OCI-LY1 (cell line): ENCODE measurements around the gene AK5.

Experiments used
- H2AFZ ChIP-seq: fragments of 200-600 bp; sonication (generic), shearing (Covaris generic); 2 replicates; pipeline ENCODE4 v1.6.0; 2014; ENCODE audit warnings: antibody characterized with exemption, mild to moderate bottlenecking, low read length
- H3F3A ChIP-seq: fragments of 200-600 bp; sonication (generic), shearing (Covaris generic); 2 replicates; pipeline ENCODE4 v1.6.0; 2014; ENCODE audit warnings: mild to moderate bottlenecking, antibody characterized with exemption, low read length, moderate library complexity; ENCODE audit not compliant: insufficient read depth
- H3K27ac ChIP-seq: fragments of 200-600 bp; sonication (generic); 2 replicates; pipeline ENCODE4 v1.5.1; 2014; ENCODE audit warnings: low read length, mixed run types, mild to moderate bottlenecking, low read depth; ENCODE audit not compliant: poor library complexity, severe bottlenecking
- H3K27me3 ChIP-seq: fragments of 200-600 bp; sonication (generic); 2 replicates; pipeline ENCODE4 v1.6.0; 2014; ENCODE audit warnings: antibody characterized with exemption, mild to moderate bottlenecking, low read length, moderate library complexity; ENCODE audit not compliant: insufficient read depth
- H3K36me3 ChIP-seq: fragments of 200-600 bp; sonication (generic); 2 replicates; pipeline ENCODE4 v1.6.1; 2014; ENCODE audit warnings: mild to moderate bottlenecking, antibody characterized with exemption, low read length, moderate library complexity, mixed read lengths; ENCODE audit not compliant: insufficient read depth
- H3K4me1 ChIP-seq: fragments of 200-600 bp; sonication (generic); 2 replicates; pipeline ENCODE4 v1.5.1; 2014; ENCODE audit warnings: mild to moderate bottlenecking, low read length, moderate library complexity; ENCODE audit not compliant: insufficient read depth, severe bottlenecking
- H3K4me2 ChIP-seq: fragments of 200-600 bp; sonication (generic), shearing (Covaris generic); 2 replicates; pipeline ENCODE4 v1.6.1; 2014; ENCODE audit warnings: low read length
- H3K4me3 ChIP-seq: fragments of 200-600 bp; sonication (generic); 2 replicates; pipeline ENCODE4 v1.5.1; 2014; ENCODE audit warnings: low read length, low read depth, mild to moderate bottlenecking, mixed read lengths; ENCODE audit not compliant: poor library complexity, severe bottlenecking
- H3K79me2 ChIP-seq: fragments of 200-600 bp; shearing (Covaris generic); 2 replicates; pipeline ENCODE4 v1.6.1; 2016; ENCODE audit warnings: mixed run types, low read length, mixed read lengths; ENCODE audit not compliant: insufficient read depth
- H3K9ac ChIP-seq: fragments of 200-600 bp; sonication (generic), shearing (Covaris generic); 2 replicates; pipeline ENCODE4 v1.6.1; 2014; ENCODE audit warnings: mild to moderate bottlenecking, low read length, mixed read lengths
- H3K9me2 ChIP-seq: fragments of 200-600 bp; sonication (generic), shearing (Covaris generic); 2 replicates; pipeline ENCODE4 v1.6.1; 2014; ENCODE audit warnings: low read depth, mild to moderate bottlenecking, low read length, mixed read lengths
- H3K9me3 ChIP-seq: fragments of 200-600 bp; shearing (Covaris generic); 2 replicates; pipeline ENCODE4 v1.6.1; 2014; ENCODE audit warnings: low read length, mixed read lengths
- H4K20me1 ChIP-seq: fragments of 200-600 bp; sonication (generic), shearing (Covaris generic); 2 replicates; pipeline ENCODE4 v1.6.0; 2016; ENCODE audit warnings: mild to moderate bottlenecking, low read length; ENCODE audit not compliant: insufficient read depth
- EZH2 ChIP-seq: fragments of 200-600 bp; sonication (generic), shearing (Covaris generic); IDR thresholded peaks from 2 replicates; pipeline ENCODE4 v1.8.0; 2017; ENCODE audit warnings: borderline replicate concordance, mixed run types, mild to moderate bottlenecking, antibody characterized with exemption, low read length, moderate library complexity, mixed read lengths
- TF ChIP-seq, protein P1 (sequence below): fragments of 200-600 bp; sonication (generic), shearing (Covaris generic); IDR thresholded peaks from 2 replicates; pipeline ENCODE4 v1.5.1; 2017; ENCODE audit warnings: mild to moderate bottlenecking, antibody characterized with exemption, low read length, moderate library complexity, mixed read lengths

Gene AK5

DNA sequence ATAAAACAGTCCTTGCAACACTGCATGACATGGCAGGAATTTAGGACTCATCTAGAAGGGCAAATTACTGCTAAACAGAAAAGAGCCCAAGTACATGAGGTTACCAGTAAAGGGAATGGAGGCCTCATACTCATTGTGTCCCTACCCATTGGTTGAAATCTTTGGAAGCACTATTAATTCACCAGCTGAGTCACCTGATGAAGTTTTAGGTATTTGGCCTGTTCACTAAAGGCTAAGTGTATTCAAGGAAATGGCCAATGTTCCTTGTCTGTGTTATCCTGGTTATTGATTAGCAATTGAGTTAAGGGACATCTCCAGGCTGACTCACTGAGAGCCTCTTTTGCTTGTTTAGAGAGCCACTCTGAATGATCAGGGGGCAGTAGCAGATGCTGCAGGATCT lies 212.2 kb downstream of the AK5 start:
- no peaks in the 10 kb centered on the region for H3K4me1 ChIP-seq
- H3K4me2 ChIP-seq = no peak overlapping the region
- TF ChIP-seq, protein P1, sequence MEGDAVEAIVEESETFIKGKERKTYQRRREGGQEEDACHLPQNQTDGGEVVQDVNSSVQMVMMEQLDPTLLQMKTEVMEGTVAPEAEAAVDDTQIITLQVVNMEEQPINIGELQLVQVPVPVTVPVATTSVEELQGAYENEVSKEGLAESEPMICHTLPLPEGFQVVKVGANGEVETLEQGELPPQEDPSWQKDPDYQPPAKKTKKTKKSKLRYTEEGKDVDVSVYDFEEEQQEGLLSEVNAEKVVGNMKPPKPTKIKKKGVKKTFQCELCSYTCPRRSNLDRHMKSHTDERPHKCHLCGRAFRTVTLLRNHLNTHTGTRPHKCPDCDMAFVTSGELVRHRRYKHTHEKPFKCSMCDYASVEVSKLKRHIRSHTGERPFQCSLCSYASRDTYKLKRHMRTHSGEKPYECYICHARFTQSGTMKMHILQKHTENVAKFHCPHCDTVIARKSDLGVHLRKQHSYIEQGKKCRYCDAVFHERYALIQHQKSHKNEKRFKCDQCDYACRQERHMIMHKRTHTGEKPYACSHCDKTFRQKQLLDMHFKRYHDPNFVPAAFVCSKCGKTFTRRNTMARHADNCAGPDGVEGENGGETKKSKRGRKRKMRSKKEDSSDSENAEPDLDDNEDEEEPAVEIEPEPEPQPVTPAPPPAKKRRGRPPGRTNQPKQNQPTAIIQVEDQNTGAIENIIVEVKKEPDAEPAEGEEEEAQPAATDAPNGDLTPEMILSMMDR = no peak
- TF ChIP-seq EZH2 = no peak
- H3K36me3 ChIP-seq = no peaks in the 10 kb centered on the region
- H3K9me3 ChIP-seq = no peaks in the 10 kb centered on the region
- H3K4me3 ChIP-seq = no peak overlapping the region
- no peaks in the 10 kb centered on the region for H3K27me3 ChIP-seq
- H3K27ac ChIP-seq = no peak overlapping the region
- no peaks in the 10 kb centered on the region for H3K79me2 ChIP-seq
- no peaks in the 10 kb centered on the region for H3K9me2 ChIP-seq
- H4K20me1 ChIP-seq = no peaks in the 10 kb centered on the region
- H3F3A ChIP-seq = no peaks in the 10 kb centered on the region
- H2AFZ ChIP-seq = no peak overlapping the region
- no peak overlapping the region for H3K9ac ChIP-seq

DNA sequence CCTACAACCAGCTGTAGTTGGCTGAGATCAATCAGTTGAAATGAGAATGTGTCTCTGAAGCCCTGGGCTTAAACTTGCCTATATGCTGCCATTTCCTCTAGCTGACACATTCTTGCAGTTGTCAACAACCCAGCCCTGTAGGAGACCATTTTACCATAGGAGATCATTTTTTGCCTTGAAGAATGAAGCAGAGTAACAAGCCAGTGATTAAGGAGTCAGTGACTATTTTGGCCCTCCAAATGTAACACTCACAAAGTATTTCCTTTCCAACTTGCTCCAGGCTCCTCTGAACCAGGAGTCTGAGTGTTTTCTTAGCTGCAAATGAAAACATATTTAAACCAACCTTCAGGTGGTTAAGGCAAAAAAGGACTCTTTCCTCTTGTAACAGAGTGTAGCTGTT lies 217.1 kb downstream of the AK5 start:
- Histone ChIP-seq H4K20me1 (no peaks in the 10 kb centered on the region), H3F3A (no peaks in the 10 kb centered on the region), H3K27me3 (no peaks in the 10 kb centered on the region), H3K4me2 (no peak overlapping the region), H3K4me3 (no peak overlapping the region), H3K9me2 (no peaks in the 10 kb centered on the region), H2AFZ (no peak overlapping the region), H3K79me2 (no peaks in the 10 kb centered on the region), H3K9me3 (no peaks in the 10 kb centered on the region), H3K27ac (no peak overlapping the region), H3K9ac (no peak overlapping the region), H3K4me1 (no peaks in the 10 kb centered on the region), H3K36me3 (no peaks in the 10 kb centered on the region)
- TF ChIP-seq, protein P1 = no peak
- TF ChIP-seq EZH2 = no peak

DNA sequence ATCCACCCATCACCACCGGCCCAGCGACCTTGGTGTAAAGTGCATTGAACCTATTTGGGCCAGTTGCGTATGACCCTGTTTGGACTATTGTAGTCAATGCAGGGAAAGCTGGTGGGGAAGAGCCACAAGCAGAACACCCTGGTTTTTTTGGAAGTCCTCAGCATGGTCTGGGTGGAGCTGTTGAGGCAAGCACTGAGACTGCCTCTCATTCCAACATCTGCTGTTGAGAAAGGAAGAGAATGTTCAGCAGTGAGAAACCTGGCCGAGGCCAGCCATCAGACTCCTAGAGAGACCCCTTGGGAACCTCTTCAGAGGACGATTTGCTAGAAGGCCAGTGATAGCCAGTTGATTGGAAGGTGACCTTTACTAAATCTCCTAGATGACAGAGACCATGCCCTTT lies 217.6 kb downstream of the AK5 start:
- no peak overlapping the region for H3K9ac ChIP-seq
- H3K4me2 ChIP-seq = no peak overlapping the region
- H3K9me2 ChIP-seq = no peaks in the 10 kb centered on the region
- no peaks in the 10 kb centered on the region for H3K4me1 ChIP-seq
- H3K36me3 ChIP-seq = no peaks in the 10 kb centered on the region
- H3K9me3 ChIP-seq = no peaks in the 10 kb centered on the region
- H3K27me3 ChIP-seq = no peaks in the 10 kb centered on the region
- no peak overlapping the region for H3K27ac ChIP-seq
- no peaks in the 10 kb centered on the region for H3F3A ChIP-seq
- H2AFZ ChIP-seq = no peak overlapping the region
- H3K4me3 ChIP-seq = no peak overlapping the region
- no peaks in the 10 kb centered on the region for H4K20me1 ChIP-seq
- TF ChIP-seq EZH2 = no peak
- TF ChIP-seq, protein P1 = no peak
- H3K79me2 ChIP-seq = no peaks in the 10 kb centered on the region
